D721Med (cell line): Measurements from ENCODE around the gene CBL.

Experiments
- DNase-seq: peaks from one replicate; pipeline ENCODE4 v3.0.0; 2011; ENCODE audit warnings: low spot score; ENCODE audit not compliant: insufficient read length
- FAIRE-seq: peaks from 2 replicates; lab custom pipeline; 2011; peaks lifted over from hg19 to GRCh38; lab: Jason Lieb, UNC
- TF ChIP-seq, protein P1 (sequence below): IDR thresholded peaks from 2 replicates; pipeline ENCODE4 v1.5.1; 2012; ENCODE audit warnings: mild to moderate bottlenecking, control low read depth; ENCODE audit not compliant: insufficient read depth; ENCODE audit errors: missing control alignments

Gene CBL

DNA sequence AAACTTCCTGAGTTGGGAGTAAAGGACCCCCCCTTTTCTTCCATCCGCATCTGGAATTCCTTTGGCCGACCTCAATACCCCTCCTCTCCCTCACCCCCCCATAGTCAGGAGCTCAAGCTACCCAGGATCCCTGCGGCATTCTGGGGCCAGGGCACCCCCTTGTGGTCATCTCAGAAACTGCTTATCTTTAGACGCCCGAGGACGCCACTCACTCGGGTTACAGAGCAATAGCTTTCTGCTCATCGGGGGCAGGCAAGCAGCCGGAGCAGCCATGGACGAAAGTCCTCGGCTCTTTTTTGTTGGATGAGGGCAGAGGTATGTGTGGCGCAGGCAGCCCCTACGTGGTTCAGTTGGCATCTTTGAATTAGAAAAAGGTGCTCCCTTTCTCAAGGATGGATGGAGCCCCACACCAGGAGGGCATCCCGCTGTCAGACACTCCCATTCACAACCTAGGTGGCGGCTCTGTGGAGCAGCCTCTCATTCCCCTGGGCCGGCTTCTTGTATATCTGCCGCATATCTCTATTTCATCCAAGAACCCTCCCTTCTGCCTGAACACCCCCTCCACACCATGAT is 132.3 kb downstream of the CBL start:
- TF ChIP-seq, protein P1, sequence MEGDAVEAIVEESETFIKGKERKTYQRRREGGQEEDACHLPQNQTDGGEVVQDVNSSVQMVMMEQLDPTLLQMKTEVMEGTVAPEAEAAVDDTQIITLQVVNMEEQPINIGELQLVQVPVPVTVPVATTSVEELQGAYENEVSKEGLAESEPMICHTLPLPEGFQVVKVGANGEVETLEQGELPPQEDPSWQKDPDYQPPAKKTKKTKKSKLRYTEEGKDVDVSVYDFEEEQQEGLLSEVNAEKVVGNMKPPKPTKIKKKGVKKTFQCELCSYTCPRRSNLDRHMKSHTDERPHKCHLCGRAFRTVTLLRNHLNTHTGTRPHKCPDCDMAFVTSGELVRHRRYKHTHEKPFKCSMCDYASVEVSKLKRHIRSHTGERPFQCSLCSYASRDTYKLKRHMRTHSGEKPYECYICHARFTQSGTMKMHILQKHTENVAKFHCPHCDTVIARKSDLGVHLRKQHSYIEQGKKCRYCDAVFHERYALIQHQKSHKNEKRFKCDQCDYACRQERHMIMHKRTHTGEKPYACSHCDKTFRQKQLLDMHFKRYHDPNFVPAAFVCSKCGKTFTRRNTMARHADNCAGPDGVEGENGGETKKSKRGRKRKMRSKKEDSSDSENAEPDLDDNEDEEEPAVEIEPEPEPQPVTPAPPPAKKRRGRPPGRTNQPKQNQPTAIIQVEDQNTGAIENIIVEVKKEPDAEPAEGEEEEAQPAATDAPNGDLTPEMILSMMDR, result peak; percentile 80
- no peak for FAIRE-seq
- peak; percentile 92 for DNase-seq

DNA sequence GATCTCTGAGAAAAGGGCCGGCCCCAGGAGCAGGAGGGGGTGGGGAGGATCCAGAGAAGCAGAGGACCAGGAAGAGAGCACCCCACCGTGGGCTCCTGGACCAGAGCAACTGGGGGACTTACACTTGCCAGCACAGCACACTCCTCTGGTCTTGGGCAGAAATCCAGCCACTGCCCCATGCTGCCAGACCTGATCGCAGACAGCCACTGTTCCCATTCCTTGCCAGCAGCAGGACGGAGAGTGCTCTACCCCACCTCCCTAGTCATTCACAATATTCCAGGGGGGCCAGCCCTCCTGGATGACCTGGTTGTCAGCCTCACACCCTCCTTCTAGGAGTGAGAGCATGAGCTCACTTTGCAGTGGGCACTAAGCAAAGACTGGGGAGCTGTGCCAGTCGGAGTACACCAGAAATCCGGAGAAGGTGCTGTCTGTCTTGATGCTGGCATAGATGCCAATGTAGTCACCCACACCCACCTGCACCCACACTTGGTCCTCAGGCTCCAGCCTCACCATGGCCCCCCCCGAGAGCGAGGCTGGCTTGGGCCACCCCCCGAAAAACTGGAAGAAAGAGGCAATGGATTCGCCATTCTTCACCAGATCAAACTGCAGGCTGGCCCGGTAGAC is 132.9 kb downstream of the CBL start:
- FAIRE-seq (no peak), DNase-seq (no peak)
- TF ChIP-seq, protein P1, result no peak

DNA sequence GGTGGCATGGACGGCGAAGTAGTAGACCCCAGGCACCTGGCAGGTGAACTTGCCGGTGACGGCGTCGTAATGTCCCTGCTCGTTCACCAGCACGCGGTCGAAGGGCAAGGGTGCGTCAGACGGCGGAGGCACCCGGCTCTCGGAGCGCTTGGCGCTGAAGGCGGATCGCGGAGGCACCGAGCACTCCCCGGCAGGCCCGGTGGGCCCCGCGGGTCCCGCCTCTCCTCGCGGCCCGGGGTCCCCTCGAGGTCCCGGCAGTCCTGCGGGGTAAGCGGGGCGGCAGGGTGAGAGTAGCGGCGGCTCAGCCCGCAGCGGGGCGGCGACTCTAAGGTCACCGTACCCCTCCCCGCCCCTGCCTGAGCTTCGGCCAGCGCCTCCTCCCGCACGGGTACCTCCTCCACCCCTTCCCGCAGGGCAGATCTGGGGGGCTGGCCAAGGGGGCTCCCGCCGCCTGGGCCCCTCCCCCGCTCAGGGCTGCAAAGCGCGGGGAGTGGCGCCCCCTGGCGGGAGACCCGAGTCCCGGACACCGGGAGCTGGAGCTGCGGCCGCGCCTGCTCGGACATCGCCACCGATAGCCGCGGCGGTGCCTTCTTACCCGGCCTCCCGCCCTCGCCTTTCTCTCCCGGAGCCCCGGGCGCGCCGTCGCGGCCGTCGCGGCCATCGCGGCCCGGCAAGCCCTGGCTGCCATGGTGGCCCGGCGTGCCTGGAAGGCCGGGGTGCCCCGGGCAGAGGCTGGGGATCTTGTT is 133.6 kb downstream of the CBL start:
- FAIRE-seq (no peak), DNase-seq (peak; percentile 83)
- TF ChIP-seq, protein P1, result peak; percentile 48

DNA sequence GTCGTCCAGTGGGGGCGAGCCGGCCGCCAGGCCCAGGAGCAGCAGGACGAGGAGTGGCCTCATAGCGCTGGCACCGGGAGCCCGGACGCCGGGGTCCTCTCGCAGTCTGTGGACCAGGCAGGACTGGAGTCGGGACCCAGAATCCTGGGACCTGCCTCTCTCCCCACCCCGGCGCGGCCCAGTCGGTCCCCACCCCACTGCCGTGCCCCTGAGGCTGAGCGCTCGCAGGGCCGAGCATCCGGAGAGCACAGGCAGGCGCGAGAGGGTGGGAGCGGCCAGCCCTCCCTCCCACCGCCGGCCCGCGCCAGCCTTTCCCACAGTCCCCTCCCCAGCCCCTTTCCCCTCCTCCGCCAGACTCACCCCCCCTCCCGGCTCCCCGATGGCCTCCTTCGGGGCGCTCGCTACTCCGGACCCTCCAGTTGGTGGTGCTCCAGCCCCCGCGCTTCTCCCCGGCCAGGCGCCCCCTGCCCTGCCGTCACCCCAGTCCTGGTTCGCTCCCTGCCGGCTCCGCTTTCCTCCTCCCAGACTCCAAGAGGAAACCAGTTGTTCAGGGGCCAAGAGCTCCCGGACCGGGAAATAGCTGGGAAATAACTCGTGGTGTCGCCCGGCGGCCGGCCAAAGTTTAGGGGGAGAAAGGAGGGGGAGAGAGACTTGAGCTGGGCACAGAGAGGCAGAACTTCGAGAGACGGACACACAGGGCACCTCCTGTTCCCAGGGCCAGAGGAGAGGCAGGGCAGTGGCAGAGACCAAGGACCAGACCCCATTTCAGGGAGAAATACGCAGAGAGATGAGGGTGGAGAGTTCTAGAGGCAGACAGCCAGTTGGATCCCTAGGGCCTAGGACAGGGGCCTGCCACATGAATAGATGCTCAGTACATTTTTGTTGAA is 134.4 kb downstream of the CBL start, which contains the start of gene C1QTNF5:
Gene C1QTNF5, minus strand, starts transcription at position 549 of the 887 bp plus-strand sequence. Its CDS starts 486 bp downstream, at position 63.
- FAIRE-seq (no peak), DNase-seq (no peak)
- TF ChIP-seq, protein P1, result no peak

DNA sequence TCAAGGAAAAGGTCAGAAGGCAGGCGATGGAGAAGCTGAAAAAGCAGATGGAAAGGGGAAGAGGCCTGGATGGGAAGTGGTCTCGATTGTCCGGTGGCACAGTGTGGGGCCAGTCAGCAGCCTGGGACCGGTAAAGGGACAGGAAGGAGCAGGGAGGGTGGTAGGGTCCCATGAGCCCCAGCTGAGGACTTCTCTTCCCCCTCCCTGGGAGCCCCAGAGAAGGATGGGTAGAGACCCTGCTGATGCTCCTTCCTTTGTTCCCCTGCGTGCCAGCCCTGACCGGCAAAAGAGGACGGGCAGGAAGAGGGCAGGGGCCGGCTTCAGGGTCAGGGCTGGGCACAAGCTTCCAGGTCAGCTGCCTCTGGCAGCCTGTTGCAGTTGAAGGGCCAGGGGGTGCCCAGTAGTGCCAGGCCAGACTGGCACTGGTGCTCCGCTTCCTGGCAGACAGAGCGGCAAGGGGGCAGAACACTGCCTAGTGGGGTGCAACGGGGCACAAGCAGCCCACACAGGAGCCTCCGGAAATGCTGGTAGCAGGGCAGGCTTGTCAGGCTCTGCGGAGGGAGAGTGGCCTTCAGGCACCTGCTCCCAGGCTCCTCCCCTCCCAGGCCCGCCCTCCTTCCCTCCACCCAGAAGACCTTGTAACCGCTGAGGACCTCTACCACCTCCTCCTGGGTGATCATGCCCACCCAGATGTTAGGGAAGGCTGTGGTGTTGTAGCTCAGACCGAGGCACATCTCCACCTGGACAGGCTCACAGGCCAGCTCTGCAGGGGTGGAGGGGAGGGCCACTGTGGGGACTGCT is 135.3 kb downstream of the CBL start:
- DNase-seq (no peak), FAIRE-seq (no peak)
- TF ChIP-seq, protein P1, result no peak

DNA sequence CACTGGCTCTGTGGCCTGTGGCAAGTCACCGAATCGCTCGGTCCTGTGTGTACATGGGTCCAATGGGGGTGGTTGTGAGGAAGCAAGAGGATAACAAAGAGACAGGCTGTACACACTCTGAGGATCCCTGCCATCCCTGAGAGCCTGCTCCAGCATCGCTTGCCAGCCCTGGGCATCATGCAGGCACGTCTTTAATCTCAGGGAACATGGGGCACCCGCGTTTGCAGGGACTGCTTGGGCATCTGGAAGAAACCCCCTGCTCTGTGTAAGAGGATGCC is 135.8 kb downstream of the CBL start:
- DNase-seq (no peak), FAIRE-seq (no peak)
- TF ChIP-seq, protein P1, result no peak
